HL-60 (cell line): ENCODE data around the gene UGCG.

Experiments used
- DNase-seq, 2 experiments: peaks; one replicate each; pipeline ENCODE4 v3.0.0-alpha.2; 2010 to 2020; ENCODE audit warnings: low read depth in 1 of 2, low spot score in 1 of 2
- H3K27ac ChIP-seq: fragments of 250-450 bp; sonication (Bioruptor Pico); replicated peaks from 2 replicates; pipeline ENCODE4 v1.5.1; 2020; ENCODE audit warnings: mild to moderate bottlenecking, moderate library complexity
- H3K27me3 ChIP-seq: fragments of 250-450 bp; sonication (Bioruptor Pico); 2 replicates; pipeline ENCODE4 v1.5.1; 2021; ENCODE audit warnings: mild to moderate bottlenecking, moderate library complexity; ENCODE audit not compliant: insufficient read depth, poor library complexity, severe bottlenecking
- H3K4me3 ChIP-seq: replicated peaks from 2 replicates; pipeline ENCODE4 v1.5.1; 2011; ENCODE audit warnings: mild to moderate bottlenecking, control low read depth, low read length; ENCODE audit not compliant: insufficient read depth
- GABPA ChIP-seq: IDR thresholded peaks from 2 replicates; pipeline ENCODE4 v1.6.1; 2012; ENCODE audit warnings: low read depth
- POLR2AphosphoS5 ChIP-seq: IDR thresholded peaks from 2 replicates; pipeline ENCODE4 v1.6.1; 2012; ENCODE audit warnings: low read depth
- SPI1 ChIP-seq: IDR thresholded peaks from 2 replicates; pipeline ENCODE4 v1.6.1; 2012; ENCODE audit warnings: low read depth, mild to moderate bottlenecking, borderline replicate concordance
- TF ChIP-seq, protein P1 (sequence below): IDR thresholded peaks from one replicate; pipeline ENCODE4 v1.5.1; 2011; ENCODE audit warnings: low read length, control low read depth, inconsistent platforms; ENCODE audit not compliant: insufficient read depth
- TF ChIP-seq, protein P2 (sequence below): IDR thresholded peaks from 2 replicates; pipeline ENCODE4 v1.6.1; 2012; ENCODE audit warnings: low read depth; ENCODE audit not compliant: insufficient replicate concordance

UGCG gene

DNA sequence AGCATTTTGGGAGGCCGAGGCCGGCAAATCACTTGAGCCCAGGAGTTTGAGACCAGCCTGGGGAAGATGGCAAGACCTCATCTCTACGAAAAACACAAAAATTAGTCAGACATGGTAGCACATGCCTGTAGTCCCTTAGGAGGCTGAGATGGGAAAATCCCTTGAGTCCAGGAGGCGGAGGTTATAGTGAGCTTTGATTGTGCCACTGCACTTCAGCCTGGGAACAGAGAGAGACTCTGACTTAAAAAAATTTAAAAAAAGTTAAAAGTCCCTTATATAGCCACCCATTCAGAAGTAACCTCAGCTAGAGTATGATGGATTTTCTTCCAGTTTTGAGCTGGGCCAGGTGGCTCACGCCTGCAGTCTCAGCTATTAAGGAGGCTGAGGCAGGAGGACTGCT lies 72.4 kb downstream of the UGCG start:
- no peak for DNase-seq
- Histone ChIP-seq H3K27me3 (no peaks in the 10 kb centered on the region), H3K27ac (no peak overlapping the region), H3K4me3 (no peak overlapping the region)
- TF ChIP-seq SPI1 (no peak), POLR2AphosphoS5 (no peak), GABPA (no peak)
- TF ChIP-seq, protein P1, sequence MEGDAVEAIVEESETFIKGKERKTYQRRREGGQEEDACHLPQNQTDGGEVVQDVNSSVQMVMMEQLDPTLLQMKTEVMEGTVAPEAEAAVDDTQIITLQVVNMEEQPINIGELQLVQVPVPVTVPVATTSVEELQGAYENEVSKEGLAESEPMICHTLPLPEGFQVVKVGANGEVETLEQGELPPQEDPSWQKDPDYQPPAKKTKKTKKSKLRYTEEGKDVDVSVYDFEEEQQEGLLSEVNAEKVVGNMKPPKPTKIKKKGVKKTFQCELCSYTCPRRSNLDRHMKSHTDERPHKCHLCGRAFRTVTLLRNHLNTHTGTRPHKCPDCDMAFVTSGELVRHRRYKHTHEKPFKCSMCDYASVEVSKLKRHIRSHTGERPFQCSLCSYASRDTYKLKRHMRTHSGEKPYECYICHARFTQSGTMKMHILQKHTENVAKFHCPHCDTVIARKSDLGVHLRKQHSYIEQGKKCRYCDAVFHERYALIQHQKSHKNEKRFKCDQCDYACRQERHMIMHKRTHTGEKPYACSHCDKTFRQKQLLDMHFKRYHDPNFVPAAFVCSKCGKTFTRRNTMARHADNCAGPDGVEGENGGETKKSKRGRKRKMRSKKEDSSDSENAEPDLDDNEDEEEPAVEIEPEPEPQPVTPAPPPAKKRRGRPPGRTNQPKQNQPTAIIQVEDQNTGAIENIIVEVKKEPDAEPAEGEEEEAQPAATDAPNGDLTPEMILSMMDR: no peak
- TF ChIP-seq, protein P2, sequence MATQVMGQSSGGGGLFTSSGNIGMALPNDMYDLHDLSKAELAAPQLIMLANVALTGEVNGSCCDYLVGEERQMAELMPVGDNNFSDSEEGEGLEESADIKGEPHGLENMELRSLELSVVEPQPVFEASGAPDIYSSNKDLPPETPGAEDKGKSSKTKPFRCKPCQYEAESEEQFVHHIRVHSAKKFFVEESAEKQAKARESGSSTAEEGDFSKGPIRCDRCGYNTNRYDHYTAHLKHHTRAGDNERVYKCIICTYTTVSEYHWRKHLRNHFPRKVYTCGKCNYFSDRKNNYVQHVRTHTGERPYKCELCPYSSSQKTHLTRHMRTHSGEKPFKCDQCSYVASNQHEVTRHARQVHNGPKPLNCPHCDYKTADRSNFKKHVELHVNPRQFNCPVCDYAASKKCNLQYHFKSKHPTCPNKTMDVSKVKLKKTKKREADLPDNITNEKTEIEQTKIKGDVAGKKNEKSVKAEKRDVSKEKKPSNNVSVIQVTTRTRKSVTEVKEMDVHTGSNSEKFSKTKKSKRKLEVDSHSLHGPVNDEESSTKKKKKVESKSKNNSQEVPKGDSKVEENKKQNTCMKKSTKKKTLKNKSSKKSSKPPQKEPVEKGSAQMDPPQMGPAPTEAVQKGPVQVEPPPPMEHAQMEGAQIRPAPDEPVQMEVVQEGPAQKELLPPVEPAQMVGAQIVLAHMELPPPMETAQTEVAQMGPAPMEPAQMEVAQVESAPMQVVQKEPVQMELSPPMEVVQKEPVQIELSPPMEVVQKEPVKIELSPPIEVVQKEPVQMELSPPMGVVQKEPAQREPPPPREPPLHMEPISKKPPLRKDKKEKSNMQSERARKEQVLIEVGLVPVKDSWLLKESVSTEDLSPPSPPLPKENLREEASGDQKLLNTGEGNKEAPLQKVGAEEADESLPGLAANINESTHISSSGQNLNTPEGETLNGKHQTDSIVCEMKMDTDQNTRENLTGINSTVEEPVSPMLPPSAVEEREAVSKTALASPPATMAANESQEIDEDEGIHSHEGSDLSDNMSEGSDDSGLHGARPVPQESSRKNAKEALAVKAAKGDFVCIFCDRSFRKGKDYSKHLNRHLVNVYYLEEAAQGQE: no peak

DNA sequence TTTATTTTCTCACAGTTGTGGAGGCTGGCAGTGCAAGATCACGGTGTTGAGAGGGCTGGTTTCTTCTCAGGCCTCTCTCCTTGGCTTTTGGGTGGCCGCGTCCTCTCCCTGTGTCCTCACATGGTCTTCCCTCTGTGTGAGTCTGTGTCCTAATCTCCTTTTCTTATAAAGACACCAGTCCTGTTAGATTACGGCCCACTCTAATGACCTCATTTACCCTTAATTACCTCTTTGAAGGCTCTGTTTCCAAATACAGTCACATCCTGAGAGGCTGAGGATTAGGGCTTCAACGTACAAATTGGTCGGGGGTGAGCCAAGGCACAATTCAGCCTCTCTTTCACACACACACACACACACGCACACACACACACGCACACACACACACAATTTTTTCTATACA lies 73.0 kb downstream of the UGCG start:
- no peaks in the 10 kb centered on the region for H3K27me3 ChIP-seq
- TF ChIP-seq, protein P2: no peak
- TF ChIP-seq, protein P1: no peak
- TF ChIP-seq SPI1 (no peak), GABPA (no peak), POLR2AphosphoS5 (no peak)
- no peak overlapping the region for H3K27ac ChIP-seq
- no peak for DNase-seq
- no peak overlapping the region for H3K4me3 ChIP-seq

DNA sequence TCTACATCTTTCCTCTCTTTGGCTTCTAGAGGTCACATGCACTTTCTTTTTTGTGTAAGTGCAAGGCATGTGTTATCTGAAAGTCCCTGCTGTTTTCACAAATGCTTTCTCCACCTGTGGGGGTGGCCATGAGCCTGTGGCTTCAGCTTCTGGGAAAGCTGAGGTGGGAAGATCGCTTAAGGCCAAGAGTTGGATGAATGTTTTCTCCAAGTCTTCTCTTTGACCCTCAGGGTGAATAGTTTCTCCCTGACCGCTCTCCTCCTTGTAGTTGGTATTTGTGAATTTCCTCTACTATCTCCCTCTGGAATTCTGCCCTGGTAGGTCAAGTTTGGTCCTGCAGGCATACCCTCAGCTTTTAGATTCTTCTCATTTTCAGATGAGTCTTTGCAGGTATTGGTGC lies 74.2 kb downstream of the UGCG start:
- DNase-seq: no peak
- Histone ChIP-seq H3K4me3 (no peak overlapping the region), H3K27ac (no peak overlapping the region), H3K27me3 (no peaks in the 10 kb centered on the region)
- TF ChIP-seq, protein P1: no peak
- TF ChIP-seq POLR2AphosphoS5: no peak
- no peak for TF ChIP-seq SPI1
- no peak for TF ChIP-seq GABPA
- TF ChIP-seq, protein P2: no peak
